ENCODE measurements around the gene ADPRHL1. TPM values are rescaled to one million over a fixed set of nuclear protein-coding genes. Genes with fewer than 3 reads are reported as not detected.

ADPRHL1 gene
- 0.58 TPM for total RNA-seq (2013)
- polyA plus RNA-seq (under 1 TPM; 0.15 to 0.52 (median 0.27) TPM), polyA minus RNA-seq (under 0.01 and 0.16 TPM in 2 replicates), total RNA-seq (1.3 to 11.6 (median 5.2) reads per million in 11 experiments)

DNA sequence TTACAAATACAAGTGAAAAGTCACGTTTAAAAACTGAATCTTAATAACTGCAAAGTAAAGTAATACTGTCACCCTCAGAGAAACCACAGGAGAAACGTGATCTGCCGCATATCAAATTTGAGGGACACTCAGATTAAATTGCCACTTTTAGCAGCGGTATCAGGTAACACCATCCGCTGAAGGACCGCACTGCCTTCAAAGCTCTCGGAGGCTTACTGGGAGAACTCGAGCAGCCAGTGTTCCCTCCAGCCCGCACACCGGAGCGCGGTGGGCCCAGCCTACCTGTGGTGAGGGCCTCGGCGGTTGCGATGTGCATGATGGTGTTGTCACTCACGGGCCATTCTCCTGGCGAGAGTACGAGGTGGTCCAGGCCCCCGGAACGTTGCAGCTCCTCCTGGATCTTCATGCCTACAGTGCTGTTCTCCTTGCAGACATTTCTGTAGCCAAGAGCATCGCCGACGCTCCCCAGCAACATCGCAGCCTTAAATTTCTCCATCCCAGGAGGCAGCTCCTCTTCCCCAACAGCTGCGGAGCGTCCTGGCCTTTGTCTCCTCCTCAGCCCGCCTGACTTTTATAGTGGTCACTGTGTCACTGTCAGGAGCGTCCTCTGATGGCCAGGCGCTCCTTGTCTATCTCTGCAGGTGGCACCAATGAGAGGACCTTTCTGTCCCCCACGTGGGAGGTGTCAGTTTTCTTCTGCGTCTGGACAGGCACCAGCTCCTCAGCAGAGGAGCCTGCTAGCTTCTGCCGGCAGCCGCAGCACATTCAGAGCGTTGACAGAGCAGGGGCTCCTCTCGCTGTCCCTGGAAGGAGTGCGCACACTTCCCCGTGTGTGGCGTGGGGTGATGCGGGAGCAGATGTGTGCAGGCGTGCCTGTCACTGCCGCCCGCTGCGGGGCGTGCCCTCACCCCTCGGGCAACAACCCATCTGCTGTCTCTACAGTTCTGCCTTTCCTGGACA lies at the start of gene ADPRHL1:
Gene ADPRHL1, minus strand, starts transcription at position 547 of the 960 bp plus-strand sequence. Its CDS starts 51 bp downstream, at position 496.
- WGBS (ENCODE audit: insufficient coverage): 93% methylated on average over 30 of the region's 45 CpGs
- Histone ChIP-seq H3K4me2 (replicated peaks; ENCODE audit: extremely low read depth, low read length, poor library complexity, severe bottlenecking) (no peak within 1 kb of the TSS), H3K4me1 (ENCODE audit: control insufficient read depth in 1 of 2, insufficient read depth in 2 of 2, low read length in 2 of 2) (no peaks in the 10 kb centered on the region), H3K36me3 (replicated peaks in 1 of 2; ENCODE audit: control insufficient read depth in 1 of 2, insufficient read depth in 2 of 2, low read length in 2 of 2) (peaks cover 33 to 53% of the 10 kb centered on the region in 2 donors), H3K27ac (ENCODE audit: low read depth in 1 of 2, low read length in 2 of 2) (no peak within 1 kb of the TSS), H3K4me3 (replicated peaks in 1 of 3; ENCODE audit: low read depth in 2 of 3, low read length in 3 of 3) (no peak within 1 kb of the TSS), H3K9me3 (replicated peaks in 1 of 2; ENCODE audit: control insufficient read depth in 1 of 2, insufficient read depth in 1 of 2, low read length in 2 of 2) (no peaks in the 10 kb centered on the region), H3K9ac (ENCODE audit: insufficient read depth, low read length, poor library complexity, severe bottlenecking) (no peak within 1 kb of the TSS), H2AFZ (ENCODE audit: insufficient read depth, low read depth, low read length, poor library complexity, severe bottlenecking) (no peak within 1 kb of the TSS), H4K20me1 (ENCODE audit: insufficient read depth, low read length) (no peaks in the 10 kb centered on the region), H3K79me2 (ENCODE audit: insufficient read depth, low read length) (no peaks in the 10 kb centered on the region), H3K27me3 (ENCODE audit: control insufficient read depth in 2 of 2, insufficient read depth in 2 of 2, low read length in 2 of 2) (no peaks in the 10 kb centered on the region)
- Mint-ChIP-seq H3K36me3 (peaks cover 42 to 54% of the 10 kb centered on the region in 2 donors), H3K4me1 (no peaks in the 10 kb centered on the region), H3K27ac (no peak within 1 kb of the TSS), H3K27me3 (ENCODE audit: low read depth in 3 of 3) (peaks cover 0 to 3% (median 0%) of the 10 kb centered on the region in 3 donors), H3K4me3 (no peak within 1 kb of the TSS), H3K9me3 (peaks cover 0 to 3% (median 0%) of the 10 kb centered on the region in 7 donors)
- no peak for TF ChIP-seq CTCF (IDR thresholded peaks at IDR 0.05)
- DNase-seq: no peak
- intact Hi-C loops (cut with micrococcal nuclease): no loop called here

DNA sequence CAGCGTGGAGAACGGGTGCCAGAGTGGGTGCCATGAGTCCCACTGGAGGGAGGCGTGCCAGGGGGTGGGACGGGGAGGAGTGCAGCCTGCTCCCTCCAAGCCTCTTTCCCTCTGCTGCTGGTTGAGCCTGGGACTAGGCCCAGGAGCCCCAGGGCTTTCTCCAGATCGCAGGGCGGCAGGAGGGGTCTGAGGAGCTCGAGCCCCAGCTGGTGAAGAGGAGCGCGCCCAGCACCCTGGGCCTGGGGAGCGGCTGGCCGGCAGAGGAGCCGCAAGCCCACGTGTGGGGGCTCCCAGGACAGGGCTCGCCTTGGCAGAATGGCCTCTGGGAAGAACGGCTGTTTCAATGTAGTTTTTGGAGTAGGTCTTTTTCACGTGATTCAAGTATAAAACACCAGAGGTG lies 49.4 kb upstream of the ADPRHL1 start:
- no peak overlapping the region for H2AFZ ChIP-seq (ENCODE audit: insufficient read depth, low read depth, low read length, poor library complexity, severe bottlenecking)
- H3K27ac ChIP-seq (ENCODE audit: low read depth in 1 of 2, low read length in 2 of 2): no peak overlapping the region
- H3K9me3 ChIP-seq (replicated peaks in 1 of 2; ENCODE audit: control insufficient read depth in 1 of 2, insufficient read depth in 1 of 2, low read length in 2 of 2): no peaks in the 10 kb centered on the region
- no peak for TF ChIP-seq CTCF (IDR thresholded peaks at IDR 0.05)
- no peak overlapping the region for H3K4me3 Mint-ChIP-seq
- H3K4me2 ChIP-seq (replicated peaks; ENCODE audit: extremely low read depth, low read length, poor library complexity, severe bottlenecking): no peak overlapping the region
- H3K9ac ChIP-seq (ENCODE audit: insufficient read depth, low read length, poor library complexity, severe bottlenecking): no peak overlapping the region
- H3K9me3 Mint-ChIP-seq: no peaks in the 10 kb centered on the region
- peaks cover 36% of the 10 kb centered on the region for H4K20me1 ChIP-seq (ENCODE audit: insufficient read depth, low read length)
- peaks cover 59 to 82% of the 10 kb centered on the region in 2 donors for H3K36me3 ChIP-seq (replicated peaks in 1 of 2; ENCODE audit: control insufficient read depth in 1 of 2, insufficient read depth in 2 of 2, low read length in 2 of 2)
- peaks cover 80 to 84% of the 10 kb centered on the region in 2 donors for H3K36me3 Mint-ChIP-seq
- intact Hi-C loops (cut with micrococcal nuclease): no loop called here
- no peak overlapping the region for H3K27ac Mint-ChIP-seq
- peaks cover 21% of the 10 kb centered on the region in 2 donors for H3K4me1 ChIP-seq (ENCODE audit: control insufficient read depth in 1 of 2, insufficient read depth in 2 of 2, low read length in 2 of 2)
- H3K4me3 ChIP-seq (replicated peaks in 1 of 3; ENCODE audit: low read depth in 2 of 3, low read length in 3 of 3): no peak overlapping the region
- H3K79me2 ChIP-seq (ENCODE audit: insufficient read depth, low read length): peaks cover 24% of the 10 kb centered on the region
- WGBS (ENCODE audit: insufficient coverage): 97% methylated on average over 9 of the region's 16 CpGs
- H3K4me1 Mint-ChIP-seq: peaks cover 25% of the 10 kb centered on the region
- H3K27me3 Mint-ChIP-seq (ENCODE audit: low read depth in 3 of 3): peaks cover 0 to 1% (median 0%) of the 10 kb centered on the region in 3 donors
- no peaks in the 10 kb centered on the region for H3K27me3 ChIP-seq (ENCODE audit: control insufficient read depth in 2 of 2, insufficient read depth in 2 of 2, low read length in 2 of 2)
- no peak for DNase-seq

Data from CD14-positive monocyte (primary cell).